H9 (cell line): ENCODE data around the gene APC. TPM values are rescaled to one million over a fixed set of nuclear protein-coding genes. Genes with fewer than 3 reads are reported as not detected.
A peak's percentile ranks its signal among the peaks of the same experiment; 100 is the strongest.

Source experiments
- DNase-seq: peaks from one replicate; pipeline ENCODE4 v3.0.0-alpha.2; 2017
- H2AFZ ChIP-seq: one replicate; pipeline ENCODE4 v1.6.1; 2013; ENCODE audit warnings: mild to moderate bottlenecking, low read length, control low read depth, moderate library complexity
- H2AK5ac ChIP-seq: 2 replicates; pipeline ENCODE4 v1.6.1; 2013; ENCODE audit warnings: low read length, control low read depth, mixed read lengths; ENCODE audit not compliant: insufficient read length
- H2BK120ac ChIP-seq: one replicate; pipeline ENCODE4 v1.6.1; 2013; ENCODE audit warnings: low read depth, mild to moderate bottlenecking, low read length, control low read depth, inconsistent platforms; ENCODE audit not compliant: poor library complexity, severe bottlenecking
- H2BK12ac ChIP-seq: 2 replicates; pipeline ENCODE4 v1.6.1; 2013; ENCODE audit warnings: low read length, control low read depth, mixed read lengths, low read depth; ENCODE audit not compliant: insufficient read length
- H2BK15ac ChIP-seq: 2 replicates; pipeline ENCODE4 v1.6.1; 2013; ENCODE audit warnings: low read depth, low read length, control low read depth
- H2BK20ac ChIP-seq: one replicate; pipeline ENCODE4 v1.6.1; 2013; ENCODE audit warnings: low read depth, mild to moderate bottlenecking, low read length, control low read depth, inconsistent platforms; ENCODE audit not compliant: poor library complexity, severe bottlenecking
- H2BK5ac ChIP-seq: 2 replicates; pipeline ENCODE4 v1.6.1; 2013; ENCODE audit warnings: low read length, control low read depth, mixed read lengths; ENCODE audit not compliant: insufficient read length
- H3K14ac ChIP-seq: 2 replicates; pipeline ENCODE4 v1.6.1; 2013; ENCODE audit warnings: low read length, control low read depth; ENCODE audit not compliant: insufficient read depth
- H3K18ac ChIP-seq: 2 replicates; pipeline ENCODE4 v1.6.1; 2013; ENCODE audit warnings: low read depth, mild to moderate bottlenecking, mixed read lengths, low read length, control low read depth; ENCODE audit not compliant: insufficient read length
- H3K23ac ChIP-seq: 2 replicates; pipeline ENCODE4 v1.6.1; 2013; ENCODE audit warnings: low read length, control low read depth, mixed read lengths, low read depth; ENCODE audit not compliant: insufficient read length
- H3K23me2 ChIP-seq: 2 replicates; pipeline ENCODE4 v1.6.1; 2013; ENCODE audit warnings: low read depth, mild to moderate bottlenecking, mixed read lengths, low read length, control low read depth; ENCODE audit not compliant: insufficient read length, poor library complexity, severe bottlenecking
- H3K27ac ChIP-seq: 2 replicates; pipeline ENCODE4 v1.5.1; 2013; ENCODE audit warnings: low read length, control low read depth, mixed read lengths, low read depth; ENCODE audit not compliant: insufficient read length
- H3K27me3 ChIP-seq: 2 replicates; pipeline ENCODE4 v1.6.1; 2013; ENCODE audit warnings: low read length, control low read depth, inconsistent platforms; ENCODE audit not compliant: insufficient read depth
- H3K4ac ChIP-seq: 2 replicates; pipeline ENCODE4 v1.6.1; 2013; ENCODE audit warnings: low read depth, mild to moderate bottlenecking, control low read depth, inconsistent platforms, low read length, moderate library complexity
- H3K4me1 ChIP-seq: 2 replicates; pipeline ENCODE4 v1.6.1; 2013; ENCODE audit warnings: low read length, control low read depth, inconsistent platforms; ENCODE audit not compliant: insufficient read depth
- H3K4me2 ChIP-seq: 2 replicates; pipeline ENCODE4 v1.6.1; 2013; ENCODE audit warnings: low read length, control low read depth, mixed read lengths; ENCODE audit not compliant: insufficient read length, insufficient read depth
- H3K56ac ChIP-seq: 2 replicates; pipeline ENCODE4 v1.6.1; 2013; ENCODE audit warnings: low read depth, mild to moderate bottlenecking, mixed read lengths, low read length, control low read depth; ENCODE audit not compliant: insufficient read length
- H3K79me1 ChIP-seq: 2 replicates; pipeline ENCODE4 v1.6.1; 2013; ENCODE audit warnings: low read depth, mild to moderate bottlenecking, moderate library complexity, low read length, control low read depth, inconsistent platforms; ENCODE audit not compliant: insufficient read depth, poor library complexity, severe bottlenecking
- H3K79me2 ChIP-seq: 2 replicates; pipeline ENCODE4 v1.6.1; 2013; ENCODE audit warnings: low read length, control low read depth, inconsistent platforms; ENCODE audit not compliant: insufficient read depth
- H3K9ac ChIP-seq: 2 replicates; pipeline ENCODE4 v1.6.1; 2013; ENCODE audit warnings: low read length, control low read depth, mixed read lengths; ENCODE audit not compliant: insufficient read length; ENCODE audit errors: extremely low read depth
- H3K9me3 ChIP-seq: one replicate; pipeline ENCODE4 v1.6.1; 2013; ENCODE audit warnings: low read depth, low read length, inconsistent platforms; ENCODE audit not compliant: control insufficient read depth
- H3T11ph ChIP-seq: one replicate; pipeline ENCODE4 v1.6.1; 2013; ENCODE audit warnings: mild to moderate bottlenecking, low read length, control low read depth, inconsistent platforms
- H4K20me1 ChIP-seq: one replicate; pipeline ENCODE4 v1.6.1; 2013; ENCODE audit not compliant: control insufficient read depth, insufficient read length, insufficient read depth
- H4K5ac ChIP-seq: 2 replicates; pipeline ENCODE4 v1.6.1; 2013; ENCODE audit warnings: low read depth, mild to moderate bottlenecking, mixed read lengths, low read length, control low read depth; ENCODE audit not compliant: insufficient read length
- H4K8ac ChIP-seq: replicated peaks from 2 replicates; pipeline ENCODE4 v1.6.1; 2013; ENCODE audit warnings: low read length, control low read depth, mixed read lengths, low read depth; ENCODE audit not compliant: insufficient read length
- H4K91ac ChIP-seq: 2 replicates; pipeline ENCODE4 v1.6.1; 2013; ENCODE audit warnings: low read depth, mild to moderate bottlenecking, moderate library complexity, mixed read lengths, low read length, control low read depth; ENCODE audit not compliant: insufficient read length
- H3K27ac Mint-ChIP-seq, 3 experiments: 2 replicates in 2 of 3; 3 replicates in 1 of 3; pipeline ENCODE4 v1.8.0; 2020 to 2021; ENCODE audit warnings: mixed read lengths in 3 of 3, mild to moderate bottlenecking in 1 of 3, moderate library complexity in 1 of 3
- H3K27me3 Mint-ChIP-seq: 2 replicates; pipeline ENCODE4 v1.8.0; 2021; ENCODE audit warnings: low read depth, mild to moderate bottlenecking, moderate library complexity, mixed read lengths
- H3K36me3 Mint-ChIP-seq, 3 experiments: 2 replicates in 2 of 3; 3 replicates in 1 of 3; pipeline ENCODE4 v1.8.0; 2020 to 2021; ENCODE audit warnings: low read depth in 3 of 3, mixed read lengths in 3 of 3; ENCODE audit not compliant: insufficient read depth in 1 of 3
- H3K4me1 Mint-ChIP-seq, 2 experiments: 2 replicates each; pipeline ENCODE4 v1.8.0; 2020; ENCODE audit warnings: mixed read lengths in 2 of 2
- H3K4me3 Mint-ChIP-seq, 2 experiments: 2 replicates in 1 of 2; 3 replicates in 1 of 2; pipeline ENCODE4 v1.8.0; 2020 to 2021; ENCODE audit warnings: mild to moderate bottlenecking in 2 of 2, mixed read lengths in 2 of 2, moderate library complexity in 1 of 2
- H3K9me3 Mint-ChIP-seq, 2 experiments: 2 replicates in 1 of 2; 3 replicates in 1 of 2; pipeline ENCODE4 v1.8.0; 2020; ENCODE audit warnings: mild to moderate bottlenecking in 2 of 2, mixed read lengths in 2 of 2, moderate library complexity in 1 of 2
- CTCF ChIP-seq: fragments of 200-600 bp; sonication (generic); conservative IDR thresholded peaks from 3 replicates; pipeline ENCODE4 v1.8.0; 2021; ENCODE audit warnings: antibody characterized with exemption, mild to moderate bottlenecking
- WGBS: extraction: QIAGEN DNeasy Blood & Tissue Kit; methylation state at CpG from one replicate; pipeline ENCODE4 v1.1.7; 2013; ENCODE audit warnings: missing lambda C conversion rate, low lambda C conversion rate, mixed read lengths; ENCODE audit not compliant: insufficient read length; ENCODE audit errors: extremely low coverage; 5-methylcytosine and 5-hydroxymethylcytosine counted together
- total RNA-seq: library from RNA; stranded (reverse); gene quantifications from 2 replicates; pipeline ENCODE4 v1.2.1, GENCODE V29; 2021

APC gene
- total RNA-seq, 1 experiment from 2014 or later: 29.3 TPM

- no peak for TF ChIP-seq CTCF
- no CpG with 5 or more reads among the region's 3 CpGs for WGBS
- H3K27ac ChIP-seq: no peak overlapping the region
Observed at GRCh38 chr5:112869948-112870347, 132.3 kb downstream of the APC start.

More at GRCh38 chr5:112869948-112870347, 132.3 kb downstream of the APC start:
- Histone ChIP-seq H3K9ac (no peak overlapping the region), H4K5ac (no peak overlapping the region), H3K23me2 (no peaks in the 10 kb centered on the region), H4K91ac (no peak overlapping the region), H2BK120ac (no peak overlapping the region), H3K27me3 (no peaks in the 10 kb centered on the region), H3K14ac (no peak overlapping the region), H2AK5ac (no peak overlapping the region), H4K20me1 (no peaks in the 10 kb centered on the region), H3K4me1 (no peaks in the 10 kb centered on the region), H2AFZ (no peak overlapping the region), H2BK20ac (no peak overlapping the region), H3K4me2 (no peak overlapping the region), H3K79me1 (no peaks in the 10 kb centered on the region), H3K79me2 (no peaks in the 10 kb centered on the region), H3T11ph (no peak overlapping the region), H4K8ac (no peak overlapping the region), H3K9me3 (no peaks in the 10 kb centered on the region), H3K18ac (no peak overlapping the region), H2BK15ac (no peak overlapping the region), H2BK5ac (no peak overlapping the region), H3K56ac (no peak overlapping the region), H2BK12ac (no peak overlapping the region), H3K23ac (no peak overlapping the region), H3K4ac (no peak overlapping the region)
- no peak overlapping the region for H3K4me3 Mint-ChIP-seq
- peaks cover 24 to 70% (median 41%) of the 10 kb centered on the region in 3 experiments; a peak in 6 of 7 replicates for H3K36me3 Mint-ChIP-seq
- no peaks in the 10 kb centered on the region for H3K4me1 Mint-ChIP-seq
- no peak for DNase-seq
- no peaks in the 10 kb centered on the region for H3K27me3 Mint-ChIP-seq
- no peaks in the 10 kb centered on the region for H3K9me3 Mint-ChIP-seq
- H3K27ac Mint-ChIP-seq: peak overlapping the region in 1 of 3 experiments; percentile 67; a peak in 1 of 7 replicates
